ENCODE results near the gene JMJD7. TPM values are rescaled to one million over a fixed set of nuclear protein-coding genes. Genes with fewer than 3 reads are reported as not detected.
A peak's percentile ranks its signal among the peaks of the same experiment; 100 is the strongest.

JMJD7 gene
- 1 to 10 TPM; 8.8 to 9.4 (median 9.4) TPM for polyA plus RNA-seq (ENCODE audit: insufficient read length in 3 of 3)

DNA sequence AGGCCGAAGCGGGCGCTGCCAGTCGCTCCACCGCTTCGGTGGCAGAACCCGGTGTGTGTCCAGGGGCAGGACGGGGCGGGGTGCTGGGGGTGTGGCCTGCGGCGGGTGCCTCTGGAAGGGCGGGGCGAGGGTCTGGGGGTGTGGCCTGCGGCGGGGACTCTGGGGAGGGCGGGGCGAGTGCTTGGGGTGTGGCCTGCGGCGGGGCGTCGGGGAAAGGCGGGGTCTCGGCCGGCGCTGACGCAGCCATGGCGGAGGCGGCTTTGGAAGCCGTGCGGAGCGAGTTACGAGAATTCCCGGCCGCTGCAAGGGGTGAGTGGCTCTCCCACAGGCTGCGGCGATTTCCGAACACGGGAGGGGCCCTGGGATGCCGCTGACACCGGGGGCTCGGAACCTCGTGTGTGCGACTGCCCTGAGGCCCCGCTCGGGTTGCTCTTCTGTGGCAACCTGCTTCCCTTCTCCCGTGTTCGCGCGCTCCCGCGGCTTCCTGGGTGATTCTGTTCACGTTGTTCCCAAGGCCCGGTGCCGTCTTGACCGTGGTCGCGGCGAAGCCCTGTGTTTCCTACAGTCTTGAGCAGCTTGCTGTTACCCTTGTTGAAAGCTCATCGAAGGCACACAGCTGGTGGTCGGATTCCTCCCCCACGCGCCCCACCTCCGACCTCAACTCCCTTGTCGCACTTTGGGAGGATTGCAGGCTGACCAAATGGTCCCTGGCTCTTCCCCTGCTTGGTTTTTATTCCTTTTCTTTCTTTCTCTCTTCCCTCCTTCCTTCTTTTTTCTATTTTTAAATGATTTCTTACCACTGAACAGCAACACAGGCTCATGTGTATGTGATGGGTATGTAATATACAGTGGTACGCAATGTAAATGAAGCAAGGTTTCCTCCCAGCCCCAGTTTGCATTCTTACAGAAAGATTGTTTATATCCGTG, at the start of gene JMJD7:
JMJD7 (plus strand) TSS at position 213 of the 927 bp plus-strand sequence; CDS start at position 246, 33 bp downstream.
- peak; percentile 70 to 77 (median 73) for DNase-seq (ENCODE audit: low read depth in 3 of 3, low spot score in 2 of 3)

DNA sequence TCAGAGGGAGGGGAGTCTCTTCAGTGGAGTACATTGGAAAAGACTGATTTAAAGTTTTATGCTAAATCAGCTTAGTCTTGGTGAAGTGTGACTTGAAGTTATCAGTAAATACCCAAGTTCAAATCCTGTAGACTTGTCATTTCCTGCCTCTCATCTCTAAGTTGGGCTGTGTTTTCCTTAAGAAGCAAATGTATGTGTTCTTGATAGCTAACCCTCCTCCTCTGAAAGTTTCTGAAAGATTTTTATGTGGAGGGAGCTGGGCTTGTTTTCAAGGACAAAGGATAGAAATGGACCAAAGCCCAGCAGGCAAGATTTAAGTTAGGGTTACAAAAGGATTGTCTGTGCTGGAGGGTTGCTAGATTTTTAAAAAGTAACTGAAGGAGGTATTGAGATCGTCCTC, 49.4 kb upstream of the JMJD7 start:
- DNase-seq (ENCODE audit: low read depth in 3 of 3, low spot score in 2 of 3), result no peak

DNA sequence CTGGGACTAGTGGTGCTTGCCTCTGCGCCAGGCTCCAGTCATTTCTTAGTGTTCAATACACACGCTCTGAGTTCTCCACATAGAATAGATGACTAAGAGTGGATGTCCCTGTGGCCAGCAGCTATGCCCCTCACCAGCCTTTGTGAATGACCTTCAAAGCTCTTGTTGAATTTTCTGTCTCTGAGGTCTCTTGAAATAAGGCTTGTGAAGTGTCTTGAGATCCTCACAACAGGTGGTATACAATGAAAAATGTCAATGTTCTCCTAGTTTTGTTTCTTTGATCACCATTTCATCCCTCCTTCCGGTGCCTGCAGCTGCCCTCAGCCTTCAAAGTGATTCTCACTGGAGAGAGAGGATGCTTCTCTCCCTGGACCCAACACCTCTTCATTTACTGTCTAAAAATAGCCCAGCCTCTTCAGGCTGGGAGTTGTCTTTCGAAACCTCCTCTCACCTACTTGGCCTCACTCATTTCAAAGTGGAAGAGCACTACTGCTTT, 48.2 kb upstream of the JMJD7 start:
- no peak for DNase-seq (ENCODE audit: low read depth in 3 of 3, low spot score in 2 of 3)

DNA sequence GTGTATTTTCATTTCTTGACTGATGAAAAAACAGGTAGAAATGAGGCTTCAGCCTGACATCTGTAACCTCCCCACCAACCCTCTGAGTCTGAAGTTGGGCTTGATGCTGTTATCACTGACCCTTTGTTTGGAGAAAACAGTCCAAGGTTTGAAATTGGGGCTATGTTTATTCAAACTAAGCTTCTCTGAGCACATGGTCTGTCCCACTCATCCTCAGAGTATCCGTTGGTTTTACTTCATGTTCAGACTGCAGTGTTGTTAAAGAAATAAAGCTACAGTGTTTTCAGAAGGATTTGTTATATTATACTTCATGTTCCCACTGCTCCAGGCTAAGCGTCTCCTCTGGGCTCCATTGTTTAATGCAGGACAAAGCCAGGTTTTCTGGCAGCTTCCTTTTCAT, 47.6 kb upstream of the JMJD7 start:
- DNase-seq (ENCODE audit: low read depth in 3 of 3, low spot score in 2 of 3), result no peak

DNA sequence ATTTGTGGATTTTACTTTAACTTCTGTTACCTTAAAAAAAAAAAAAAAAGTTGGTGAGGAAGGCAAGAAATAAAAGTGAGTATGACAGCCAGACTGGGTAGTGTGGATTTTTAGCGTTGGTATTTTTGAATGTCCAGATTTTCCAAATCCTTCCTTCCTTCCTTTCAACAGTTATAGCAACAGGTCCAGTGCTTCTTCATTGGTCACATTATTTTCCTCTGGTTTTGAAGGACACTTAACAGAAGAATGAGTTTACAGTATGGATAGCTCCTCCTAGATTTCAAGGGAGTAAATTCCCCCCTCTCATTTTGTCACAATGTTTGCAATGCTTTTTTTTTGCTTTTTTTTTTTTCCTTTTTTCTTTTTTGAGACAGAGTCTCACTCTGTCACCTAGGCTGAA, 47.2 kb upstream of the JMJD7 start:
- no peak for DNase-seq (ENCODE audit: low read depth in 3 of 3, low spot score in 2 of 3)

DNA sequence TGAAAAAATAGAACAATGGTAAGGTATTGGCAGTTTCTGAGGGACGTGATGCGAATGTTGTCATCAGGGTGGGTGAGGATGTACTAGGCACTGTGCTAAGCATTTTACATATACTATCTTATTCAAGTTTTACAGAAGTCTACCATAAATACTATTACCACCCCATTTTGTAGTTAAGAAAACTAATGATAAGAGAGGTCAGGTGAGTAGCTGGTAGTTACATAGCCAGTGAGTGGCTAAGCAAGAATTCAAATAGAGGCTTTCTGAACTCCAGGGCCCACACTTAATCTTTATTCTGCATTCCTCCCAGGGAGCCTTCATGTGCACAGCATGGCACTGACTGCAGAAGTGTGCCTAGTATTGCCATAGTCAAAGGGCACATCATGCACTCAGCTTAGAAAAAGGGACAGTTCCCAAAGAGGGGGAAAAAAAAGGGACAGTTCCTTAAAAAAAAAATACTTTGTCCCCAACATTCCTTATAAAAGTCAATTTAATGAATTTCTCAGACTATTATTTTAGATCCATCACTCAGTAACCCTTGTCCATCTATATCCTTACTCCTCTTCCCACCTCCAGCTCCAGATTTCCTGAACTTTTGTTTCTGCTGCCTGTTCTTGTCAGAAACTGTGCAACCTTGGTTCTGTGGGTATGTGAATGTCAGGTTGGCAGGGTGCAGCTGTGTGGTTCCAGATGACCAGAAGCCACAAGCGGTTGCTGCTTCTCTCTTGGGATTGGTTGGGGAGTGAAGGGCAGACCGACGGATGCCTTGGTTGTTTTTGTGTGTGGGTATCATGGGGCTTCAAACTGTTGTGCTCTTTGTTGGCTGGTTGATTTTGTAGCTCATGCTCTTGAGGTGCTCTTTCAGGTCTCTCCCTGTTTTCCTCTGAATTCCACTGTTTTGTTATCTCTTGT, 45.3 kb upstream of the JMJD7 start:
- DNase-seq (ENCODE audit: low read depth in 3 of 3, low spot score in 2 of 3), result no peak

DNA sequence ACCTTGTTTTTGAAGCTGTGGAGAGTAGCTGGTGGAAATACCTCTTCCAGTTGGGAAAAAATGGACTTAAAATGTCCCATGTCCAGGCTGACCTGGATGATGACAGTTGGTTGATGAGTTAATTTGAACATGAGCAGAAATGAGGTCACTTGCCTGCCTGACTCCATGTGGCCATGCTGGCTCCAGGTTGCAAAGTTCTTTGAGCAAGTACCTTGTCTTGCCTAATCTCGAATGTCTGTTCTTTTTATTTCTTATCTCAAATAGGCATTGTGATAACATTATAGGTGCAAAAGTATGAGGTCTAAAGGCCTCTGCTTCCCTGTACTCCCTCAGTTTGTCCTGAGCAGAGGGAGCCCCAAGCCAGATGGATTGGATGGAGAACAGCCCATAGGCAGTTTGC, 44.6 kb upstream of the JMJD7 start:
- DNase-seq (ENCODE audit: low read depth in 3 of 3, low spot score in 2 of 3), result no peak

DNA sequence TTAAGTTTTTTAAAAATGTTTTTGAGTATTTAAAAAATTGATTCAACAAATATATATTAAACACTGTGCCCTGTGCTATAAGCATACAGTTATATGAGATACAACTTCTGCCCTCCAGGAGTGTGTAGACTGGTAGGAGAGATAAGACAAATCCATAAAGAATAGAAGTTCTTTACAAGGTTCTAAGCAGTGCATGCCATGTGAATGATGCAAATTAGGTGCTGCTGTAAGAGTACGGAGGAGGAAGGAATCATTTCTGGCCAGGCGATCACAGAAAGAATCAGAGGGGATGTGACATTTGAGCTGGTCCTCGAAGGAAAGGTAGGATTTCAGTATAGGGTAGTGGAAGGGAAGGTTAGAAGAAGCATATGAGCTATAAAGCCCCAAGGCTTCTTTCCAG, 39.6 kb upstream of the JMJD7 start:
- DNase-seq (ENCODE audit: low read depth in 3 of 3, low spot score in 2 of 3), result no peak

DNA sequence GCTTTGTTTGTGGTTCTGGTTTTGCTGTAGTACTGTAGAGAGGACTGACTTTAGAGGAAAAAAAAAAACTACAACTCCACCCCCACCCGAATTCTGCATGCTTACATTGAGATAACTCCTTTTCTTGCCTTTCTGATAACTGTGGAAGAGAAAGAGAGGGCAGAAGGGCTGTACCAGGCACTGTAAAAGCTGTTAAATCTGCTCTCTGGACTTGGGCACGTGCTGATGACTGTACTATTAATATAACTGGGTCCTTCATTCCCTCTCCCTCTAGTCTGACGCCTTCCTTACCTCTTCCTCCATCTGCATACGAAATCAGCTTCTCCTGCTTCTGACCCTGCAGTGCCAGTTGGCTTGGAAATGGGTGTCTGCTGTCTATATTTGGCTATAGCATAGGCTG, 38.7 kb upstream of the JMJD7 start:
- DNase-seq (ENCODE audit: low read depth in 3 of 3, low spot score in 2 of 3), result no peak

DNA sequence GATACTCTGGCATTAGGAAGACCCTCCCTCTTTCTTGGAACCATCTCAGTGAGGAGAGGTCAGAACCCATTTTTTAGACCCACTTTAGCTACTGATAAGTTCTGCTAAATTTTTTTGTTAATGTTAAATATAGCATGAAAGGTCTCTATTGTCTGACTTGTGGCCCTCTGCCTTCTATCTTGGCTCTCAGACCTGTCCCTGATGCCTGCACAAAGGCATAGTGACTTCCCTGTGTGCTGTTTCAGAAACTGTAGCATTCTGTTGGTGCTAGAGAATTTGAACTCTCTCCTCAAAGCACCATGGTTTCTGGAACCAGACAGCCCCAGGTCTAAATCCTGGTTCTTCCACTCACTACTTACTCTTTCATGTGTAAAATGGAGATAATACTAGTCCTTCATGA, 38.2 kb upstream of the JMJD7 start:
- DNase-seq (ENCODE audit: low read depth in 3 of 3, low spot score in 2 of 3), result no peak

DNA sequence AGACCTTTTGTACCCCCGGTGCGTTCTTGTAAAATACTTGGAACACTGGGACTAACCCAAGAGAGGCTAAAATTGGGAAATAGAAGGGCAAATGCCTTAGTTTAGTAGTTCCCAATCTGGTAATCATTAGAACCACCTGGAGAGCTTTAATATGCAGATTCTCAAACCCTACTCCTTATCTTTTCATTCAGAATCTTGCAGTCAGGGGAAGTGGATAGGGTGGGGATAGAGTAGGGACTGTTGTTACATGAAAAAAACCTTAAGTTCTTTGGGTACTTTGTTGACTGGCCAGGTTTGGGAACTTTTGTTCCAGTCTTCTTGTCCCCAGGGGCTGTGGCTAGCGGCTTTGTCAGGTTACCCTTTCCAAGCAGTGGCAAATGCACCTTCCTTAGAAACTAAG, 37.7 kb upstream of the JMJD7 start:
- DNase-seq (ENCODE audit: low read depth in 3 of 3, low spot score in 2 of 3), result no peak

DNA sequence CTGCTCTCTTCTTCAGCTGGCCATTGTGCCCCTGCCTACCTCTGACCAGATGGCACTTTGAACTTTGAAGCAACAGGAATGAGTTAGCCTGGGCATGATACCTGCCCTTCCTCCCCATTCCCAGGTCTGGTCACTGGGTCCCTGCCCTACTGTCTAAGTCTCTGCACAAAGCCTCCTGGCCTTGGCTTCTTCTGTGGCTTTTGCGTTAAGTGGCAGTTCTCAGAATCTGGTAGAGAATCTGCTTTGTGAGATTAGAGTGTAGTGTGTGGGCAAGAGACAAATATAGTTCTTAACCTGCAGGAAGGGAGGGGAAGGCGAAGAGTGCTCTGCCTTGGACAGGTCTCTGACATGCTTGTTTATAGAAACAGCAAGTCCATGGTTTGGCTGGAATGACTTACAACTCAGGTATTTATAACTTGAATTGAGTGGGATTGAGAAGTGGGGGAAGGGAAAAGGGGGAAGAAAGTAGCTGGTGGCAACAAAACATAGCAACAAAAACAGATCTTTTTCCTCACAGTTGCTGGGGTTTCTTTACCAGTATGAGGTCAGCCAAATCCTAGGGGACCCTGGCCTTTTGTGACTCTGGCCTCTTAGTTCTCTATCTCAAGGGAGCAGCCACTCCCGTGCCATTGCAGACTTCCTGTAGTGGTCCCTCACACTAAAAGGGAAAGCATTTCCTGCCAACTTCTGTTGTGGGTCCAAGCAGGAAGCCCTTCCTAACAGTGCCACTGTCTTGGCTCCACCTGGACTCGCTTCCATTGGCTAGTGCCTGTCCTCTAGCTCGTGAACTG, 36.9 kb upstream of the JMJD7 start:
- no peak for DNase-seq (ENCODE audit: low read depth in 3 of 3, low spot score in 2 of 3)

DNA sequence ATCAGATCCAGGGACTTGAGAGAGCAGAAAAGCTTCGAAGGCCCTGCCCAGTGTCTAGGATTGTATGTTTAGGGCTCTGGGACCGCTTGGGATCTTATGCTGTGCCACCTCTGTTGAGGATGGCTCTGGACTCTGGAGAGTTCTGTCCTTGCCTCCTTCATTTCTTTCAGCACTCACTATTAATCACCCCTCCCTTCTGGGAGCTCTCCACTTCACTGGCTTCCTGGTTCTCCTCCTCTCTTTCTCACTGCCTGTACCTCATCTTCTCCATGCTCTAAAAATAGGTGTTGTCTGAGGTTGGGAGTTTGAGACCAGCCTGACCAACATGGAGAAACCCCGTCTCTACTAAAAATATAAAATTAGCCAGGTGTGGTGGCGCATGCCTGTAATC, 36.4 kb upstream of the JMJD7 start:
- DNase-seq (ENCODE audit: low read depth in 3 of 3, low spot score in 2 of 3), result no peak

DNA sequence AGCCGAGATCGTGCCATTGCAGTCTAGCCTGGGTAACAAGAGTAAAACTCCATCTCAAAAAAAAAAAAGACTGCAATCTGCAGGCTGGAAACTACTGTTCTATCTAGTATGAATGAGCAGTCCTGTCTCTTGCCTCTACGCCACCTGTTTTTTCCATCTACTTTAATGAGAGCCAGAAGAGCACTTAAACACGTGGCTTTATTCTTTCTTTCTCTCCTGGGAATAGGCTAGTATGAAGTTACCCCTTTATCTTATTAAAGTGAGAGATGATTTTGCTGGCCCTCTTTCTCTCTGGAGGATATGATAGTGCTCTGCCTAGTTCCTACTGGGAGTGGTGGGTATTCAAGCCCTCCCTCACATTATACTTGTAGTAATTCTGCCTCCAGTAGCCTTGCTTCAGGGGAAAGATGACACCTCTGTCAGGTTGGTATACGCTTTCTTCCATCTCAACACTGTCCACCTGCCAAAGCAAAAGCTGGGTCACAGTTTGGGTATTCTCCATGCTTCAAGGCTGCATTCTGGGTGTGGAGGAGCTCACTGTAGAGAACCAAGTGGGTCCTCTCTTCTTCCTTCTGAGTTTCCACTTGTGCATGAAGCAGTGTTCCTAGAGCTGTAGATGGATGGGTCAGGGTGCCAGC, 35.8 kb upstream of the JMJD7 start:
- DNase-seq (ENCODE audit: low read depth in 3 of 3, low spot score in 2 of 3), result no peak

DNA sequence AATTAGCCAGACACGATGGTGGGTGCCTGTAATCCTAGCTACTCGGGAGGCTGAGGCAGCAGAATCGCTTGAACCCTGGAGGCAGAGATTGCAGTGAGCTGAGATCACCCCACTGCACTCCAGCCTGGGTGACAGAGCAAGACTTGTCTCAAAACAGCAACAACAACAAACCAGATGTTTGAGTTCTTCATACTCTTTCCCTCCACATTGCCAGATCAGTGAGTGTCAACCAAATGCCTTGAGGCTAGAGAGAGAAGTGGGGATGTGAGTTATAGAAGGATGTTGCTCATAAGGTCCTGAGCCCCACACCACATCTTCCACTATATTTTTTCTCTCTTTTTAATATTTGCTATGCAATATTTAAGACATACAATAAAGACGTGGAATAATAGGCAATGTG, 33.8 kb upstream of the JMJD7 start:
- no peak for DNase-seq (ENCODE audit: low read depth in 3 of 3, low spot score in 2 of 3)

DNA sequence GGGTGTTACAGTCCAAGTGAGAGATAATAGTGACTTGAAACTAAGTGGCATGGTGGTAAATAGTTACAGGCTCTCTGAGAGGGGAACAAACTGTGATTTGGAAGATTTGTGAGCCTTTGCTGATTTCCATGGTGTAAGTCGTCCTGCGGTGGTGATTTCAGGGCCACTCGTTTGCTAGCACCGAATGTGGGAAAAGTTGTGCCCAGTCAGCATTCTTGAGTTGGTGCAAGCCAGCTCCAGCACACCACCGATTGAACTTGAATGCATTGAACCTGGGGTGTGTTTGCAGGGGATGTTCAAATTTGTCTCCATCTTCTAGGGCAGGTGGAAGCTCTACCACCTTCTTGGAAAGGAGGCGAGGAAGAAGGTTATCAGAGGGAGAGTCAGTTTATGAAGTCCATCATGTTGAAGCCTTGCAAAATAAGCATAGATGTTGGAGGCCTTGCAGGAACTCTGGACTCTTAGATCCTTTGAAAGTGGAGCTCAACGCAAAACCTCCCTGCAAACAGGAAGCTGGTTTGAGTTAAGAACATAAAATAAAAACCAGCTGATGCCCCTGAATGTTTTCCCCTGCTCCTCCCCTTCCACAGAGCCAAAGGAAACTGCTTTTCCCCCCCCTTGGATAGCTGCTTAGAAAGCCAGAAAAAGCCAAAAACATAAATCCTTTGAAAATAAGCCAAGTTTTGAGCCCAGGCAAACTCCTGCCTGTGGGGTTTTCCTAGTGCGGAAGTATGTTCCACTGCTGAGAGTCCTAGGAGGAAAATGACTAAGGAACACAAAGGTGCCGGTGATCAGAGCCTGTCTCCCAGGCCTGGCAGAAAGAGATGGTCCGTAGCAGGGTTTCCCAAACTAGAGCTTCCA, 31.7 kb upstream of the JMJD7 start:
- no peak for DNase-seq (ENCODE audit: low read depth in 3 of 3, low spot score in 2 of 3)

DNA sequence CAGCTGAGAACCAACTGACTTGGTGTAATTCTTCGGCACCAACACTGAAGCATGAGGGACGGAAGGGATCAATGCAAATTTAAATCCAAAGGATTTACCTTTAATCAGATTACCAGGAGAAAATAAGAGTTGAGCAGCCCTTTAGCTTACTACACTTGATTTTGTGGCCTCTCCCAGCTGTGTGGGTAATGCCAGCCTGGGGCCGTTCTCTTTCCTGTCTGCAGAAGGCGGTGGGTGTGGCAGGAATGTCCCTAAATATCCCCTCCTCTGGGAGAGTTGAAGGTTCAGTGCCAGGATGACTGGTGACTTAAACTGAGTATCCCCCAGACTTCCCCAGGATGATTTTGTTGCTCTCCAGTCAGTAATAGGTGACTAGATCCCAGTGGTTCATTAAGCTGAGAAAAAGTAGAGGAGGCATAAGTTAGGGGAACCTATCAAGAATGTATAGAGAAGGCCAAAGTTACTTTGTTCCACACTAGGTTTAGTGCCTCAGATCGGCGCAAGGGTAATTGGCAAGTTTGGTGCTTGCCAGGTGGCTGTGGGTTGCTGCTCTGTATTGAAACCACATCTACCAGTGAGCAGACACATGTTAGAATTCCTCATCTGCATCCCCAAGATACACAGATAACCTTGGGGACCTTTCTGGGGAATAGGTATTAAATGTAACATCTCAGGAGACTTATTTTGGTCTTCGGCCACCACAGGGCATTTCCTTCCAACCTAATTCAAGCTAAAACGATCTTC, 30.5 kb upstream of the JMJD7 start:
- no peak for DNase-seq (ENCODE audit: low read depth in 3 of 3, low spot score in 2 of 3)
